Effector memory CD8-positive, alpha-beta T cell (primary cell): ENCODE measurements around the gene CD22.

Experiments used
- ATAC-seq: fragments of 150-1000 bp; cut with Tn5 transposase; replicated peaks from 2 replicates; pipeline ENCODE4 v1.10.0; 2021; ENCODE audit warnings: mild to moderate bottlenecking, moderate library complexity
- DNase-seq, 3 experiments: peaks; one replicate each; pipeline ENCODE4 v3.0.0; 2021
- H3K27ac Mint-ChIP-seq, 2 donors: one replicate each; pipeline ENCODE4 v1.8.0; 2022; ENCODE audit warnings: mild to moderate bottlenecking in 2 of 2, mixed read lengths in 2 of 2, moderate library complexity in 2 of 2
- H3K27me3 Mint-ChIP-seq, 2 donors: one replicate each; pipeline ENCODE4 v1.8.0; 2022; ENCODE audit warnings: mixed read lengths in 2 of 2
- H3K36me3 Mint-ChIP-seq: one replicate; pipeline ENCODE4 v1.8.0; 2022; ENCODE audit warnings: mild to moderate bottlenecking, moderate library complexity, mixed read lengths; ENCODE audit not compliant: insufficient read depth
- H3K4me1 Mint-ChIP-seq, 2 donors: one replicate each; pipeline ENCODE4 v1.8.0; 2022; ENCODE audit warnings: low read depth in 2 of 2, mixed read lengths in 2 of 2
- H3K4me3 Mint-ChIP-seq, 2 donors: one replicate each; pipeline ENCODE4 v1.8.0; 2022; ENCODE audit warnings: mild to moderate bottlenecking in 2 of 2, mixed read lengths in 2 of 2, moderate library complexity in 2 of 2
- H3K9me3 Mint-ChIP-seq, 2 donors: one replicate each; pipeline ENCODE4 v1.8.0; 2022; ENCODE audit warnings: mixed read lengths in 2 of 2

CD22 gene

DNA sequence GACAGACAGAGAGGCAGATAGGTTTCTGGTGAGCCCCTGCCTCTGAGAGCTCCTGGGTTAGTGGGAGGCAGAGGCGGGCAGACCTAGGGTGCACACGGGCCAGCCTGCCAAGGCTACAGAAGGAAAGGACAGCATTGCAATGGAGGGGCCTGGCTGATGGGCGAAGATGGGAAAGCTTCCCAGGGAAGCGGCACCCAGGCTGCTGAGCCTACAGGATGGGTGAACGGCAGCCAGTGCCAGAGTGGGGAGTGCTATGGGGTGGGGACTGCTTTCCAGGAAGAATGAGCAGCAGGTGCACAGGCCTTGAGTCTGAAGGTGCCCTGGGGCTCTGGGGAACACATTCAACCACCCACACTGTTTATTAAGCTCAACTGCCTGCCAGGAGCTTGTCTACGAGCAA, 37.7 kb upstream of the CD22 start:
- no peak overlapping the region for H3K4me3 Mint-ChIP-seq
- ATAC-seq = no peak

DNA sequence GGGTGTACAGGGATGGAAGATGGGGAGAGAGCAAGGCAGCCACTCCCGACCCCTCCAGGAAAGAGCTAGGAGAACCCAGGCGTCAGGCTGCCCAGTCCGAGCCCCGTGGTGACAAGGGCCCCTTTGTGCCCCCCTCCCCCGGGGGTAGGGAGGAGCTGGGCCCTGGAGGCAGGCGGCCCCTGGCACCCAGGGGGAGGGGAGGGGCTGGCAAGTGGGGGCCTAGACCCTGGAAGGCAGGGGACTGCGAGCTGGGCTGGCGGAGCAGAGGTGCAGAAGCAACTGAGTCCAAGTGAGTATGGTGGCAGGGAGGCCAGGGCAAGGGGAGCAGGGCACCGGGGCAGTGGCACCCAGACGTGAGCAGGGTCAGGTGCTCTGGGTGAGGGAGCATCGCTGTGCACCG, 37.1 kb upstream of the CD22 start, which contains the start of gene MAG:
MAG (plus strand) TSS at position 246 of the 400 bp plus-strand sequence. CDS start 3,248 bp downstream, outside the sequence.
- no peak within 1 kb of the TSS for H3K4me3 Mint-ChIP-seq
- ATAC-seq = no peak
- H3K27ac Mint-ChIP-seq = peak within 1 kb of the TSS in 1 of 2 donors; percentile 66

More for the DNA sequence above, 37.7 kb upstream of the CD22 start:
- Mint-ChIP-seq H3K36me3 (no peaks in the 10 kb centered on the region), H3K27me3 (peaks cover 0 to 12% of the 10 kb centered on the region in 2 donors), H3K27ac (peak overlapping the region in 1 of 2 donors; percentile 66), H3K9me3 (no peaks in the 10 kb centered on the region), H3K4me1 (peaks cover 0 to 2% of the 10 kb centered on the region in 2 donors)
- no peak for DNase-seq

DNA sequence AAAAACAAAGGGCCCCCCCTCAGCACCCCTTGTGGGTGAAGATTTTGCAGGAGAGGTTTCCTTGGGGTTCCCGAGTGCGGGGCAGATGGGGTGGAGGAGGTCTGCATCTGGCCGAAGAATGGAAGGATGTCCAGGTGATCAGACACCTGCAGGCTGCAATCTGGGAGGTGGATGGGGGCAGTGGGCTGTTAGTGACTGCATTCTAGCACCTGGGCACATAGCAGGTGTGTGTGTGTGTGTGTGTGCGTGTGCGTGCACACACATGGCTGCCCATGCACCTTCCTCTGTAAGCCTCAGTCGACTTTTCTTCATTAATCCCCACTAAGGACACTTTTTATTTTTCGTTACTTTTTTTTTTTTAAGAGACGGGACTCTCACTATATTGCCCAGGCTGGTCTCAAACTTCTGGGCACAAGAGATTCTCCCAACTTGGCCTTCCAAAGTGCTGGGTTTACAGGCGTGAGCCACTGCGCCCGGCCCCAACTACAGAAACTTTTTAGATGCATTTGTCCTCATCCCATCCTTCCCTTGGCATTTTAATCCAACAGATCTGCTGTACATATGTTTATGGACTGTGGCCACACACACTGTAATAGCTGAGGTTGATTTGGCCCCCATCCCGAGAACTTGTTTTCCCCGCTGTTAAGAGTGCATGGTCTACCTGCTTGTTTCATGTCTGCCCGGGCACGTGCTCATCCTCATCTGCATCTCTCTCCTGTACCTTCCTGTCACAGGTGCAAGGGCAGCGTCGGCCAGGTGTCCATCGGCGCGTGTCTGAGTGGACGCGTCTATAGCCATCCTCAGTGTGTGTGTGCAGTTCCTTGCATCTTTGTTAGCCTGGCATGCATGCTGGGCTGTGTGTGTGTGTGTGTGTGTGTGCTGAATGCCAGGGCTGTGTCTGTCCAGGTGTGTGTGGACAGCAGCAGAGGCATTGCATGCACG, 36.3 kb upstream of the CD22 start:
- DNase-seq (no peak), ATAC-seq (no peak)
- H3K27ac Mint-ChIP-seq = peak overlapping the region in 1 of 2 donors; percentile 44
- H3K27me3 Mint-ChIP-seq = peaks cover 0 to 12% of the 10 kb centered on the region in 2 donors
- no peak overlapping the region for H3K4me3 Mint-ChIP-seq
- H3K36me3 Mint-ChIP-seq = no peaks in the 10 kb centered on the region
- H3K9me3 Mint-ChIP-seq = no peaks in the 10 kb centered on the region
- peaks cover 0 to 2% of the 10 kb centered on the region in 2 donors for H3K4me1 Mint-ChIP-seq

More for the DNA sequence above, 37.1 kb upstream of the CD22 start, which contains the start of gene MAG:
- Mint-ChIP-seq H3K4me1 (peaks cover 0 to 2% of the 10 kb centered on the region in 2 donors), H3K27me3 (peaks cover 0 to 12% of the 10 kb centered on the region in 2 donors), H3K36me3 (no peaks in the 10 kb centered on the region), H3K9me3 (no peaks in the 10 kb centered on the region)
- no peak for DNase-seq

DNA sequence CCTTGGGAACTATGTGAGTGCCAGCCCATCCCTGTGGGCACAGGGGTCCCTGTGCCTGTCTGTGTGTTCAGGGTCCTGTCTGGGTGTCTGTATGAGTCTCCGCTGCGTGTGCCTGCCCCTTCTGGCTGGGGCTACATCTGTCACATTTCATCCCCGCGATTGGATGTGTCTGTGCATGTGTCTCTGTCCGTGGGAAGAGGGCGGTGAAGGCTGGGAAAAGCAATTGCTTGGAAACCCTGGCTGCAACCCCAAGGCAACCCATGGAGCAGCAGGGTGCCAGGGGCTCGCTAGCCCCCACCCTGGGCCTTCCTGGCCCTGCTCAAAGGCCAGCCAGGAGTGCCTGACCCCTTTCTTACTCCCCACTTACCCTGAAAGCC, 35.6 kb upstream of the CD22 start:
- H3K27ac Mint-ChIP-seq = no peak overlapping the region
- peaks cover 0 to 12% of the 10 kb centered on the region in 2 donors for H3K27me3 Mint-ChIP-seq

DNA sequence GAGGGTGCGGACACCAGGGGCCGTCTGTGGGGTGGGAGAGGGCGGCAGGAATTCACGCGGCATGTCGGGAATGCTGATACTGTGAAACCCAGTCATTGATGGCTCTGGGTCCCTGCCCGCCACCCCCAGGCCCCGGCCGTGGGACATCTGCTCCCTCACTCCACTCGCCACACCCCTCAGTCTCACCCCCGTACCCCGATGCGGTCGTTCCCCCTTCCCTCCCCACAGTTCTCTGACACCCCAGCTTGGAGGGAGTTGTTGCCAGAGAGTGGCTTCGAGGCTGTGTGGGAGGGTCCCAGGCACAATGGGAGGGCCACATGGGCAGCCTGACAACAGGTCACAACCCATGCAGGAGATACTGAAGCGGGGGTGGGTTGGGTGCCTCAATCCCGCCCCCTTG, 35.2 kb upstream of the CD22 start:
- ATAC-seq = no peak

More for the DNA sequence above, 35.6 kb upstream of the CD22 start:
- Mint-ChIP-seq H3K9me3 (no peaks in the 10 kb centered on the region), H3K4me3 (no peak overlapping the region), H3K36me3 (no peaks in the 10 kb centered on the region), H3K4me1 (peaks cover 0 to 2% of the 10 kb centered on the region in 2 donors)
- ATAC-seq (no peak), DNase-seq (no peak)

DNA sequence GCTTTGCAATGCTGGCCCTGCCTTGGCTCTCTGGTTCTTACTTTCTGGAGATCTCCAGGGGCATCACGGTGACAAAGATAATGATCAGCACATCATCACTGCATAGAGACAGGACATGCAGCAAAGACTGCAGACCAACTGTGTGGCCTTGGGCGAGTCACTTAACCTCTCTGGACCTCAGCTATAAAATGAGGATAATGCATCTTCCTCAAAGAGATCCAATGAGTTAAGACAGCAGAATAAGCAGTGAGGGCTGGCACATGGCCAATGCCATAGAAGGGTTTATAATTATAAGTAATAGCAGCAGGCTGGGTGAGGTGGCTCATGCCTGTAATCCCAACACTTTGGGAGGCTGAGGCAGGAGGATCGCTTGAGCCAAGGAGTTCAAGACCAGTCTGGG, 34.7 kb upstream of the CD22 start:
- no peak overlapping the region for H3K4me3 Mint-ChIP-seq

More for the DNA sequence above, 35.2 kb upstream of the CD22 start:
- Mint-ChIP-seq H3K36me3 (no peaks in the 10 kb centered on the region), H3K27me3 (peaks cover 0 to 12% of the 10 kb centered on the region in 2 donors), H3K9me3 (no peaks in the 10 kb centered on the region), H3K4me3 (no peak overlapping the region), H3K4me1 (peaks cover 0 to 2% of the 10 kb centered on the region in 2 donors), H3K27ac (no peak overlapping the region)
- no peak for DNase-seq

DNA sequence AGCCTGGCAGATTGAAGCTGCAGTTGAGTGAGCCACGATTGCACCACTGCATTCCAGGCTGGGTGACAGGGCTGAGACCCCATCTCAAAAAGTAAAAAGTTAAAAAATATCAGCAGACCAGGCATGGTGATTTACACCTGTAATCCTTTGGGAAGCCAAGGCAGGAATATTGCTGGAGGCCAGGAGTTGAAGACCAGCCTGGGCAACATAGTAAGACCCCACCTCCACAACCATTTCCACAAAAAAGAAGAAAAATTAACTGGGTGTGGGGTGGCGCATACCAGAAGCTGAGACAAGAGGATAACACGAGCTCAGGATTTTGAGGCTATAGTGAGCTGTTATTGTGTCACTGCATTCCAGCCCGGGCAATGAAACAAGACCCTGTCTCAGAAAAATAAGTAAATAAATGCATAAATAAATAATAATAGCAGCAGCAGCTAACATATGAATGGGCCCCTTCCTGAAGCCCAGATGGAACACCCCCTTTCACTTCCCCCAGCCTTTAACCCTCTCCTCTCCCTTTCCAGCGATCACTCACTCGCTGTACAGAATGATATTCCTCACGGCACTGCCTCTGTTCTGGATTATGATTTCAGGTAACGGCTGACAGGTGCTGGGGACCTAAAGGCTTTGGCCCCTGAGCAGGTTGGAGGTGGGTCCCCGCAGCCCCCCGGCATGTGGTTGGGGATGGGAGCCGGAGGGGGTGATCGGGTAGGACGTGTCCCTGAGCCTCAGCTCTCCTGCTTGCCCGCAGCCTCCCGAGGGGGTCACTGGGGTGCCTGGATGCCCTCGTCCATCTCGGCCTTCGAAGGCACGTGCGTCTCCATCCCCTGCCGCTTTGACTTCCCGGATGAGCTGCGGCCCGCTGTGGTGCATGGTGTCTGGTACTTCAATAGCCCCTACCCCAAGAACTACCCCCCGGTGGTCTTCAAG, 33.9 kb upstream of the CD22 start:
- ATAC-seq = no peak
- Mint-ChIP-seq H3K27me3 (peaks cover 0 to 12% of the 10 kb centered on the region in 2 donors), H3K27ac (no peak overlapping the region), H3K4me3 (no peak overlapping the region), H3K9me3 (no peaks in the 10 kb centered on the region), H3K4me1 (peaks cover 0 to 2% of the 10 kb centered on the region in 2 donors), H3K36me3 (no peaks in the 10 kb centered on the region)
- no peak for DNase-seq

More for the DNA sequence above, 34.7 kb upstream of the CD22 start:
- no peak for DNase-seq
- Mint-ChIP-seq H3K9me3 (no peaks in the 10 kb centered on the region), H3K4me1 (peaks cover 0 to 2% of the 10 kb centered on the region in 2 donors), H3K27me3 (peaks cover 0 to 12% of the 10 kb centered on the region in 2 donors), H3K27ac (no peak overlapping the region), H3K36me3 (no peaks in the 10 kb centered on the region)
- ATAC-seq = no peak

DNA sequence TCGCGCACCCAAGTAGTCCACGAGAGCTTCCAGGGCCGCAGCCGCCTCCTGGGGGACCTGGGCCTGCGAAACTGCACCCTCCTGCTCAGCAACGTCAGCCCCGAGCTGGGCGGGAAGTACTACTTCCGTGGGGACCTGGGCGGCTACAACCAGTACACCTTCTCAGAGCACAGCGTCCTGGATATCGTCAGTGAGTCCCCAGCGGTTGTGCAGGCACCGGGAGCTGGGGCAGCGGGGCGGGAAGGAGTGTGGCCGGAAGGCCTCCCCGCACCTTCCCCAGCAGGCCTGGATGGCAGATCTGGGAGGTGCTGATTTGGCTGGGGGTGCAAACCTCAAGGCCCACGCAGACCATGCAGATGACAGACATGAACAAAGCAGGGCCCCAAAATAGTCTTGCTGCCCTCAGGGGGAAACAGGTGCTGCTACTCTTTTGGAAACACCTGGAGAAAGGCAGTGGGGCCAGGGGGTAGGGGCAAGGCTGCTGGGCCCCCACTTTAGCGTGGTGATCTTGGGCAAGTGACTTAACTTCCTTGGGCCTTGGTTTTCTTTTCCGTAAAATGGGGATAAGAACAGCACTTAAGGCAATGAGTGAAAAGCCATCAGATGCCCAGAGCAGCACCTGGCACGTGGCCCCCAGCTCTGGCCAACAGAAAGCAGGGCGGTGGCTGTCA, 33.1 kb upstream of the CD22 start:
- H3K4me1 Mint-ChIP-seq = peaks cover 0 to 2% of the 10 kb centered on the region in 2 donors
- H3K27ac Mint-ChIP-seq = no peak overlapping the region
- peak; percentile 16 to 27 (median 23) for DNase-seq
- no peaks in the 10 kb centered on the region for H3K36me3 Mint-ChIP-seq
- ATAC-seq = peak; percentile 83
- peaks cover 0 to 7% of the 10 kb centered on the region in 2 donors for H3K27me3 Mint-ChIP-seq
- no peaks in the 10 kb centered on the region for H3K9me3 Mint-ChIP-seq
- H3K4me3 Mint-ChIP-seq = peak overlapping the region in 1 of 2 donors; percentile 23

DNA sequence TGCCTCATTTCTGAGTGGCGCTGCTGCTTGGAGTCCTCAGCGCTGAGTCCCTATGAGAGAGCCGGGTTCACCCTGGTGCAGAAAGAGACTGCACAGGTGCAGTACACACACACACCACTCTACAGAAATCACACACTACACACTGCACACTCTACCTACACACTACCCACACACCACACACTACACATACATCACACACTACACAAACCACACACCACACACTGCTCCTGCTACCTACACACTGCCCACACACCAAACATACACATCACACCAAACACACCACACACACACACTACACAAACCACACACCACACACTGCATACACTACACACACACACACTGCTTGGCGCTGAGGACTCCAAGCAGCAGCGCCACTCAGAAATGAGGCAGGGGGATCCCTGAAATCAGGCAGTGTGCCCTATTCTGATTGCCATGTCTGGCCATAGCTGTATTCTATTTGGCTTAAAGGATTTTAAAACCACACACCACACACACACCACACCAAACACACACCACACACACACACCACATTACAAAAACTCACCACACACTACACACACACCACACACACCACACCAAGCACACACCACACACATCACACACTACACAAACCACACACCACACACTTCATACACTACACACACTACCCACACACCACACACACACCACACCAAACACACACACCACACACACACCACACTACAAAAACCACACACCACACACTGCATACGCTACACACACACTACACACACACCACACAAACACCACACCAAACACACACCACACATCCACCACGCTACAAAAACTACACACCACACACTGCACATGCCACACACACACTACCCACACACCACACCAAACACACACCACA, 32.1 kb upstream of the CD22 start:
- Mint-ChIP-seq H3K36me3 (no peaks in the 10 kb centered on the region), H3K4me1 (peaks cover 0 to 2% of the 10 kb centered on the region in 2 donors), H3K4me3 (no peak overlapping the region), H3K27ac (no peak overlapping the region), H3K9me3 (no peaks in the 10 kb centered on the region), H3K27me3 (no peaks in the 10 kb centered on the region)
- ATAC-seq (no peak), DNase-seq (no peak)

DNA sequence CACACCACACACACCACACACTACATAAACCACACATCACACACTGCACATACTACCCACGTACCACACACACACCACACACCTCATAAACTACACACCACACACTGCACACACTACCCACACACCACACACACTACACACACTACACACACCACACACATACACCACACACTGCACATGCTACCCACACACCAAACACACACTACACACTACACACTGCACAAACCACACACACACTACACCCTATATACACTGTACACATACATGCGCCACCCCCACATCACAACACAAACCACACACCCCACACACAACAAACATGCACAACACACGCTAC, 31.5 kb upstream of the CD22 start:
- H3K4me3 Mint-ChIP-seq = no peak overlapping the region
- H3K27ac Mint-ChIP-seq = no peak overlapping the region
- H3K36me3 Mint-ChIP-seq = no peaks in the 10 kb centered on the region
- ATAC-seq (no peak), DNase-seq (no peak)
- H3K4me1 Mint-ChIP-seq = peaks cover 0 to 2% of the 10 kb centered on the region in 2 donors
- H3K27me3 Mint-ChIP-seq = no peaks in the 10 kb centered on the region
- no peaks in the 10 kb centered on the region for H3K9me3 Mint-ChIP-seq

DNA sequence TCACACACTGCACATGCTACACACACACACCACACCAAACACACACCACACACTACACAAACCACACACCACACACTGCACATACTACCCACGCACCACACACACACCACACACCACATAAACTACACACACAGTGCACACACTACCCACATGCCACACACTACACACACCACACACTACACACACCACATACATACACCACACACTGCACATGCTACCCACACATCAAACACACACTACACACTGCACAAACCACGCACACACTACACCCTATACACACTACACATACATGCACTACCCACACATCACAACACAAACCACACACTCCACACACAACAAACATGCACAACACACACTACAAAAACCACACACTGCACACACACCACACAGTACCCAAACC, 31.1 kb upstream of the CD22 start:
- H3K4me3 Mint-ChIP-seq = no peak overlapping the region
- H3K27me3 Mint-ChIP-seq = no peaks in the 10 kb centered on the region
- H3K36me3 Mint-ChIP-seq = no peaks in the 10 kb centered on the region
- H3K4me1 Mint-ChIP-seq = peaks cover 0 to 2% of the 10 kb centered on the region in 2 donors
- DNase-seq = no peak
- no peak overlapping the region for H3K27ac Mint-ChIP-seq
- no peak for ATAC-seq
- H3K9me3 Mint-ChIP-seq = no peaks in the 10 kb centered on the region

DNA sequence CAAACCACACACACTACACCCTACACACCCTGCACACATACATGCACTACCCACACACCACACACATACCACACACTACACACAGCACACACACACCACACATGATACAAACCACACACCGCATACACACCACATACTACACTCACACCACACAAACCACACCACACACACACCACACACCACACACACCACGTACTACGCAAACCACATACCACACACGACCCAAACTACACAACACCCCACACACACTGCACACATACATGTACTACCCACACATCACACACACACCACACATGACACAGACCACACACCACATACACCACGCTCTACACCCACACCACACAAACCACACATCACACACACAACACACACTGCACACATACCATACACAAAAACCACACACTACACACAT, 30.4 kb upstream of the CD22 start:
- ATAC-seq (no peak), DNase-seq (no peak)
- H3K36me3 Mint-ChIP-seq = no peaks in the 10 kb centered on the region
- H3K9me3 Mint-ChIP-seq = no peaks in the 10 kb centered on the region
- H3K27ac Mint-ChIP-seq = no peak overlapping the region
- H3K4me3 Mint-ChIP-seq = no peak overlapping the region
- H3K27me3 Mint-ChIP-seq = no peaks in the 10 kb centered on the region
- no peaks in the 10 kb centered on the region for H3K4me1 Mint-ChIP-seq
